Medulla oblongata (tissue), 1 donor: ENCODE results near the gene MBP.

Source experiments
- DNase-seq: peaks from one replicate; pipeline ENCODE4 v3.0.0-alpha.2; 2015; ENCODE audit errors: extremely low spot score

The MBP gene

DNA sequence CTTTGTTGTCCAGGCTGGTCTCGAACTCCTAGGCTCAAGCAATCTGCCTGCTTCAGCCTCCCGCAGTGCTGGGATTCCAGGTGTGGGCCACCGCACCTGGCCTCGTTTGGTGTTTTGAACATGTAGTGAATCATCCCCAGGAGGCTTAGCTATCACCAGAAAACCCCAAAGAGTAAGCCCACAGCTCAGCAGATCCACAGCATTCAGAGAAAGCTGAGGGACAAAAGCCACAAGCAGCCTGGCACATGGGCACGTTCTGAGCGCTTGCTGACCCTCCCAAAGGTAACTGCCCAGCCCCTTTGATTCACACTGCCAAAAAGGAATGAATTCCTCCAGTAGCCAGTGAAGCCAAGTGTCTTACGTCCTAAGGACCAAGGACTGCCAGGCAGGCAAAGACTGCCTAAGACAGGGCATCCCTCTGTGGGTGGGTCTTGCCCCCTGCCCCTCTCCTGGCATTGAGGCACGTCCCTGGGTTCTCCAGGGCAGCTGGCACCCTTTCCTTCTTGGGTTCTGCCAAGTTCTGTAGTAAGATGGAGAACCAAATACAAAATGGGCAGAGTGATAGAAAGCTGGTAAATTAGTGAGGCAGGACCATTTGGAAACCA is 31.7 kb downstream of the MBP start:
- no peak for DNase-seq

DNA sequence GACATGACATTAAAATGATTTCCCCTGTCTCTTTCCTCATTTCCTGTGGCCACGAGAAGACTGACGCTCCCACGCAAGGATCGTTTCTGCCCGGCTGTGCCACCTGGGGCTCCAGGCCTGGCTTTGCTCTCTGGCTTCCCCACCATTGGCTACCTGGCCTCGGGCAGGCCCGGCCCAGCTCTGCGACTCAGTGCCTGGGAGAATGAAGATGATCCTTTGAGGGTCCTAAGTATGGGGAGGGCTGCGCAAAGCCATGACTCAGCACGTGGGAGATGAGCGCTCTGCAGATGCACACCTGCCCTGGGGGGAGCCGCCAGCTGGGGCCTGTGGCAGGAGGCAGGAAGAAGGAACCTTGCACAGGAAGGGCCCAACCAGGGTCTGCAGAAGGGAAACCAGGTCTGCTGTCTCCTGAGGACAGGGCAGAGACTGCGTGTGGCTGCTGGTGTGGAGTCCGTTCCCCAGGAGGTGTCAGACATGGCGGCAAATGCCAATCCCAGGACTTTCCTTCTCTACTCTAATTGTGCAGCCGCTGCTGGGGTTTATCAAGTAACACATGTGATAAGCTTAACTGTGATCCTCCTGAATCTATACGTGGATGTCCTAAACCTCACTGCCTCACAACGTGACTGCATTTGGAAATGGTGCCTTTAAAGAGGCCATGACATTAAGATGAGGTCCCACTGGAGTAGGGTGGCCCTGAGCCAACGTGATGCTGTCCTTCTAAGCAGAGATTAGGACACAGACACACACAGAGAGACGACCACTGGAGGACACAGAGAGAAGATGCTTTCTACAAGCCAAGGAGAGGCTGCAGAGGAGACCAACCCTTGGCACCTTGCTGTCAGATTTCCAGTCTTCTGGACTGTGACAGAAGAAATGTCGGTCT is 32.9 kb downstream of the MBP start:
- no peak for DNase-seq

DNA sequence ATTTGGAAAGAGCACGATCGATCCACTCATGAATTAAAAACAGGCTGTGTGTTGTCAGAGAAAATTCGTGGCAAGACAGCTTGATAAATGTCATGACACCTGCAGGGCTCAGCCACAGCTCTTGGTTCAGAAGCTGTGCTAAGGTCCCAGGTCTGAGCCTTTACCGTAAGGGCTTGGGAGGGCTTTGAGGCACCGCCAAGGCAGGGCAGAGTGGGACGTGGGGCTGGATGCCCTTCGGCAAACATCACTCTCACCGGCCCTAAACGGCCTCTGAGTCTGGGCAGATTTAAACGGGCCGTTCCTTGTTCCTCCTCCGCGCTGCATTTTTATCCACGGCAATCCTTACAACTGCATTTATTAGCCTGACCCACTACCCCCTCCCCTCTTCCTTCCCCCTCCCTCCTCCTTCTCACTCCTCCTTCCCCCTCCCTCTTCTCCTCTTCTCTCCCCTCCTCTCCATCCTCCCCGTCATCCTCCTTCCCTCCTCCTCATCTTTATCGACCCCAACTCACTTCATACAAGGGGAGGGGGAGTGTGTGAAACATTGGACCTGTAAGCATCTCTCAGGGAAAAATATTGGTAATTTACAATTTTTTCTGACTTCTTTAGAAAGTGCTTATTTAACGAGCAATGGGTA is 33.9 kb downstream of the MBP start:
- peak; percentile 46 for DNase-seq

GRCh38 chr18:77098029-77098428 is 34.6 kb downstream of the MBP start:
- DNase-seq = peak; percentile 48

- peak; percentile 40 for DNase-seq
Observed at GRCh38 chr18:77096936-77097886, 35.4 kb downstream of the MBP start.

GRCh38 chr18:77095391-77096371 is 36.9 kb downstream of the MBP start:
- DNase-seq = no peak

DNA sequence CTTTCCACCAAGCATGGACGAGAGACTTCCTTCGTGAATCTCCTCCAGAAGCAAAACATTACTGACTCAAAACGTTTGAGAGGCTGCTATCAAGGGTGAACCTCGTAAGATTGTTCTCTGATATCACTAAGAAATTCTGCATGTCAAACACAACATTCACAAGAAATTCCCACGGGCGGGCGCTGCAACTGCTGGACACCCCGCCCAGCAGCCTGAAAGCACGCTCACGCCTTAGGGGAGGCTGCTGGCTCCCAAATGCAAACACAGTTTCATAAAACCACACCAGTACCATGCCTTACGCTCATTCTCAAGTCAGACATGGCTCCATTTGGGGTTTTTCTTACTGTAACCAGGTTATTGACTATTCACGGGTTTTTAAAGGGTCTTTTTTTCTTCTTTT is 39.0 kb downstream of the MBP start:
- DNase-seq = no peak

DNA sequence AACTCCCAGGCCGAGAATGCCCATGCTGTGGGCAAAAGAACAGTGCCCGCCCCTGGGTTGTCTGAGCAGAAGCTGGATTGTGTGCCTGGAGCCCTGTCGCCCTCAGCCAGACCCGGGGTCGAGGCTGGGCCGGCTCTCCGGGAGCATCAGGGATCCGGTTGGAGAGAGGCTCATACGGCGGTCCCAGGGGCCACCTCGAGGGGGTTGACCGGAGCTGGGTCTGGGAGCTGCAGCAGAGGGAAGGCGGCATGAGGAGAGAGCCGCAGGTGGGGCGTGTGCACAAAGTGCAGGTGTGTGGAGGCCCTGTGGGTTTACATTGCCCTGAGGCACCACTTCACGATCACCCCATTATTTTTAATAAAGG is 39.5 kb downstream of the MBP start:
- DNase-seq = no peak

- peak; percentile 56 for DNase-seq
Observed at GRCh38 chr18:77092104-77093066, 40.2 kb downstream of the MBP start.

GRCh38 chr18:77091366-77091765 is 41.2 kb downstream of the MBP start:
- no peak for DNase-seq

GRCh38 chr18:77090546-77091174 is 41.9 kb downstream of the MBP start:
- DNase-seq = no peak

- DNase-seq = no peak
Observed at GRCh38 chr18:77089723-77090285, 42.8 kb downstream of the MBP start.

DNA sequence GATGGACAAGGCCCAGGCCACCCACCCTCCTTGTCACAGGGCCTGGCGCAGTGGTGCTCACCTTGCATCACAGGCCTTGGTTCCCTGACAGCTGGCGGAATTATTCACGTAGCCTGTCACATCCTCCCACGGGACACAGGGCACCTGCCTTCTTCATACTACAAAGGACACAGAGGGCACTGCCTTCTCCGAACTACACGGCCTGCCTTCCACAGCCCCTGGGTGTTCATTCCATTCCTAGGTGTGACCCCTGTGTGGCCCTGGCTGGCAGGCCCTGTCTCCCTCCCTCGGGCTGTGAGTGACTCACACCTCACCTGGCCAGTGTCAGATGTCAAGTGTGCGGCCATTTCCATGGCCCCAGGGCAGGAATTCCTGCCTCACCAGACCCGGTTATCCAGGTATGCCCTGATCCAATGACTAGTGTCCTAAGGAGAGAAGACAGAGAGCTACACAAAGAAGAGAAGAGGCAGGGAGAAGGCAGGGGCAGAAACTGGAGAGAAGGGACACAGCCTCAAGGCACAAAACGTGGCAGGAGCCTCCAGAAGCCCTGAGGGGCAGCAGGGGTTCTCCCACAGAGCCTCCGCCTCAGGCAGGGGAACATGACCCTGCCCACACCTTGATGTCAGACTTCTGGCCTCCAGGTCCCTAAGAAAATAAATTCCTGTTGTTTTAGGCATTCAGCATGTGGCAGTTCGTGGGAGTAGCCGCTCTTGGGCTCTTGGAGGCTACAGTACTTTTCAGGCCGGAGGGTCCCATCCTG is 43.4 kb downstream of the MBP start:
- DNase-seq = no peak

GRCh38 chr18:77087393-77088141 is 45.0 kb downstream of the MBP start:
- peak; percentile 36 for DNase-seq

DNA sequence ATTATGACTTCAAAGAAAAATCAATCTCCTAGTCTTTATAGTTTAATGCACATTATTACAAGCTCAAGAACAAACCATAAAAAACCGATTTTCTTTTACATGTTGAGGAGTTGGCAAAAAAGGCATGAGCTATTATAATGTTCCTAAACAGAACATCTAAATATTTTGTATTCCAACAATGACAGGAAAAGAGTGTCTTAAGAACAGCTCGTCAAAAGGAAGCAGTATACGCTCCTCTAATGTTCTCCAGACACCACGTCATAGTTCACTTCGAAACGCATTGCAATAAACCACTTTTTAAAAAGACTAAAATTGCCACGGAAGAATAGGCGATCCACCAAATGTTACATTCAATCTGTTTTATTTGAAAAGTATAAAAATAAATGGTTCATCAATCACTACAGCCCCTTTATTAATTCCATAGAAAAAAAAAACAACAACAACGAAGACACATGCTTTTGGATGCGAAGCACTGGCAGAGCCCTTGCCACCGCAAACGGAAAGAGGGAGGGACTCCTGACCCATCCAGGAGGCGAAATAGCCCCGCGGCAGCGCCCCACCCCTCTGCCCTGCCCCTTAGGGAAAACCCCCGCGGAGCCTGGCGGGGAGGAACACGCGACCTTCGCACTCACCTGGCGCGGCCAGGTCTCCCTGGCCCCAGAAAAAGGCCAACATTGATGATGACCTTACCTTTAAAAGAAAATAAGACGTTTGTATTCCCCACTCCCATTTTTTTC is 45.8 kb downstream of the MBP start:
- DNase-seq = peak; percentile 29

DNA sequence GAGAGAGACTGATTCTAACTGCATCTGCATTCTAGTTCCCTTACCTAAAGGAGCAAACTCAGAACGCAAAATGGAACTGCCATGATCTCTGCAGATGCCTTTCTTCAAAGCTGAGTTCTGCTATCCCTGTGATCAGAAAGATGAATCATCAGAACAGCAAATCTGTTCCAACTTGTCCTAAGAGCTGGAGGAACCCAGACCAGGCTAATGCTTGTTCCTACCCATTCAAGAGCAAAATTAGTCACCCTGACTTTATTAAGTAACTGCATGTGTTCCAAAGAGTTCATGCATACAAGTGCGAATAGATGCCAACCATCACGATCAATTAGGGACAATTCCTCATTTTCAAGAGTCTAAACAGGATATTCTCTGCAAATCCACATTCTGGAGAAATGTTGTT is 46.5 kb downstream of the MBP start:
- DNase-seq = peak; percentile 34
